GM10847 (cell line): ENCODE measurements around the gene DPP9.

ENCODE experiments used
- POLR2A ChIP-seq: IDR thresholded peaks from 2 replicates; pipeline ENCODE4 v1.6.1; 2011; ENCODE audit not compliant: insufficient read length; ENCODE audit errors: extremely low read depth

The DPP9 gene

DNA sequence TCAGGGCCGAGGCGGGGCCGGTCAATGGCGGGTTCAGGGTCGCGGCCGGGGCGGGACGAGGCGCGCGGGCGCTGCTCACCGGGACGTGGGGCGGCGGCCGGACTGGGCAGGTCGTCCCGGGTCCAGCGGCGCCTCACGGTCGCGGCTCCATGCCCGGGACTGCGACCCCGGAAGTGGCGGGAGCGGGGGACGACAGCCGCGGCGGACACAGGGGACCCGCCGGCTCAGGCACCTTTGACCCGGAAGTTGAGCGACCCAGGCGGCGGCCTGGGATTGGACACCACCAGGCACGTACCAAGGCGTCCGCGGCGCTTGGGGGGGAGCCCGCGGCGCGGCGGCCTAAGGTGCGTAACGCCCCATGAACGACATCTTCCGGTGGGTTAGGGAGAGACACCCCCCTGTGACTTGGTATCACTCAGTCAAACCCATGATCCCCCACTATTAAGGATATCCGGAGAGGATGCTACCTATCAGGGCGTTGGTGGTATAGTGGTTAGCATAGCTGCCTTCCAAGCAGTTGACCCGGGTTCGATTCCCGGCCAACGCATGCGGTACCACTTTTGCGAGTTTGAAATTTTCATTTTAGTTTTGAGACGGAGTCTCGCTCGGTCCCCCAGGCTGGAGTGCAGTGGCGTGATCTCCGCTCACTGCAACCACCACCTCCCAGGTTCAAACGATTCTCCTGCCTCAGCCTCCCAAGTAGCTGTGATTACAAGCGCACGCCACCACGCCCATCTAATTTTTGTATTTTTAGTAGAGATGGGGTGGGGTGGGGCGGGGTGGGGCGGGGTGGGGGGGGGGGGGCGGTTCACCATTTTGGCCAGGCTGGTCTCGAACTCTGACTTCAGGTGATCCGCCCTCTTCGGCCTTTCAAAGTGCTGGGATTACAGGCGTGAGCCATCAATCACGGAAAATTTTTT, at the start of gene DPP9:
DPP9 (minus strand) TSS at position 248 of the 920 bp plus-strand sequence. CDS start 3,936 bp downstream, outside the sequence.
- peak; percentile 51 for TF ChIP-seq POLR2A

GRCh38 chr19:4773047-4773640, 49.5 kb upstream of the DPP9 start:
- no peak for TF ChIP-seq POLR2A

- TF ChIP-seq POLR2A: no peak
Observed at GRCh38 chr19:4772566-4772965, 48.9 kb upstream of the DPP9 start.

DNA sequence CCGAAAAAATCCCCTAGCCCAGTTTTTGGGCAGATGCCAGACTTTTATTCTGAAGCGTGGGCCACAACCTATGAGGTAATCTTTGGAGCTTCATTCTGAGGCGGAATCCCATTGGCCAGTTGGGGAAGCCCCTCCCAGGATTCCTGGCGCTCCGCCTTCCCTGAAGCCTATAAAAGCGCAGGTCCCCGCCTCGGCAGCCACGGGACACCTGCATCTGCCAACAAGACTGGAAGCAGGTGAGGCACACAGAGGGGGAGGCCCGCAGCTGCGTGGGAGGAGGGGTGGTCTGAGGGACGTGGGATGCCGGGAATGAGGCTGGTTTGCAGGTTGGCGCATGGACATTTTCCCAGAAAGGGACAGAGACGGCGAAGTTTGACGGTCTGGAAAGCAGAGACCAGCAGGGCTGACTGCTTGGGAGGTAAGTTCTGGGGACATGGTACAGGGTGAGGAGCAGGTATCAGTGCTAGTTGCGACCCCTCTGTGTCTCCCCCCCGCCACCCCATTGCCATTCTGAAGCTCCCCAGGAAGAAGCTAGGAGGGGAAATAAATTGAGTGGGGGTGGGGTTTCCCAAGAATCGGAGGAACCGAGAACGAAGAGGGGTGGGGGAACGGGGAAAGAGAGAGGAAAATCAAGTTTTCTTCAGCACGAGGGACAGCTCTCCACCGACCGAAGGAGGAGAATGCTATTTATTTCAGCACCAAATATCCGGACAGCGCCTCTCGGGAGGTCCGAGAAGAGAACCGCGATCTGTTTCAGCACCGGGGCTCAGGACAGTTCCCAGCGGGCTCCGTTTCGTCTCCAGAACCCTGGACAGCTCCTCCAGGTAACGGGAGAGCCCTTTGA, 45.5 kb upstream of the DPP9 start:
- TF ChIP-seq POLR2A: no peak

DNA sequence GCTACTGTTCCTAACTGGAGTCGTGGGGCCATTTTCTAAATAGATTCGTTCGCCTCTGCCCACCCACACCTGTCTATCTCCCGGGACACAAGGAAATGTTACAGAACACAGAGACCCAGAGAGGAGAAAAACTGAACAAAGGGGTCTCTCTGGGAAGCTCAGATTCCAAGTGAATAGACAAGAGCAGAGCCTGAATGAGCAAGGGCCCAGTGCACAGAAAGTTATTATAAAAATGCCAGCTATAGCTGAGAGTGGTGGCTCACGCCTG, 40.7 kb upstream of the DPP9 start:
- no peak for TF ChIP-seq POLR2A

DNA sequence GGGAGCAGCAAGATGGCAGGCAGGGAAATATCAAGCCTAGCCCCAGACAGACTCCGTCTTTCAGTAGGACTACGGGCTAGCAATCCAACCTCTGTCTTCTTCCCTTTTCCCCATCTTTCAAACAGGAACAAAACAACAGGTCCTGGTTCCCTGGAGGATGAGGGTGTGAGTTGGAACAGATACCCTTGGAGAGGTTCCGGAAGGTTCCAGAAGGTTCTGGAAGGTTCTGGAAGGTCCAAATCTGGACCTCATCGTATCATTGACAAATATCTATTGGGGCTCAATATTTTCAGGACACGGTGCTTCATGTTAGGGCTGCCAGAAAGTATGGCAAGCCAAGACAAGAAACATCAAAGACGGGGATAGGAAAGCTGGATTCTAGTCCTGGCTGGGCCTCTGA, 39.4 kb upstream of the DPP9 start:
- no peak for TF ChIP-seq POLR2A

DNA sequence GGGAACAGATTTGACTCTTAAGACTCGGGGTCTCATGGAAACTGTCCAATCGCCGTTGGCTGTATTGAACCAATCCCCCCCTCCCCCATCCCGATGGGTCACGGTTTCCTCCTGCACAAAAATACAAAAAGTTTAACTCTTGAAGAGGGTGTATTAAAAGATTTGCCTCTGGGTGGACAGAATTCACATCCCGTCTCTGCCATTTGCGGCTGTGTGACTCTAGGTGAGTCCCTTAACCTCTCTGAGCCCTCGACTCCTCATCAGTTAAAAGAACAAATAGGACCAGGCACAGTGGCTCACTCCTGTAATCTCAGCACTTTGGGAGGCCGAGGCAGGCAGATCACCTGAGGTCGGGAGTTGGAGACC, 36.6 kb upstream of the DPP9 start:
- no peak for TF ChIP-seq POLR2A

DNA sequence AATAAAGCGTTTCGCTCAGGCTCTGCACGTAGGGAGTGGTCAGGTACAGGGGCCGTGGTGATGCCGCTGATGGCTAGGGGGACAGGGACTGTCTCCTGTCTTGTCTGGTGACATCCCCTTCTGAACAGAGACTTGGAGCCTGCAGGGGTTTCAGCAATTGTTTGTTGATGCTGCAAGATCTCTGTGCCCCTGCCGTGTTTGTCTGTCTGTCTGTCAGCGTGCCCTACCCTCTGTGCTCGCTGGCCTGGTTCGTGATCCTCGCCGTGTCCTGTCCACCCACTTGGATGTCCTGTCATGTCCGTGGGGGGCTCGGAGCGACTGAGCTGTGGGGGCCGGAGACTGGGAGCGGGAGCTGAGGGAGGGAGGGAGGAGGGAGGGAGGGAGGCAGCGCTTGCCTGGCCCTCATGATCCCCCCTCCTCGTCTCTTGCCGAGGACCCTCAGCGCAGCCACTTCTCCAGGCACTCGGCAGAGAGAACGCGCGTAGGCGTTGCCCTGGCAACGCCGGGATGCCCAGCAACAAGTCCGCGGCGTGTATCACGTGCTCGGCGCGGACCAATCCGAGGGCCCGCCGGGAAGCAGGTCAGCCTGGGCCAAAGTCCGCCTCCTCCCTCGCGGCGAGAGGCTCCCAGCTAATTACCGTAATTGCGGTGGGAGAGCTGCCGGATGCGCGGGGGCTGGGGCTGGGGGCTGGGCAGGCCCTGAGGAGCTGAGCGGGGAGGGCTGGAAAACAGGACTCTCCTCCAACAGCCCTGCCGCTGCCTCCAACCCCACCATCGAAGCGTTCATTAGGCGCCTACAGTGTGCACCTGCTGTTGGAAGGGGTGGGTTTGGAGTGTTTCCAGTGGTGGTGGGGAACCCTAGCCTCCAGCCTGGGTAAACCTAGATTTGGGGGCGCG, 36.0 kb upstream of the DPP9 start:
- no peak for TF ChIP-seq POLR2A

GRCh38 chr19:4758659-4759058, 35.0 kb upstream of the DPP9 start:
- no peak for TF ChIP-seq POLR2A

DNA sequence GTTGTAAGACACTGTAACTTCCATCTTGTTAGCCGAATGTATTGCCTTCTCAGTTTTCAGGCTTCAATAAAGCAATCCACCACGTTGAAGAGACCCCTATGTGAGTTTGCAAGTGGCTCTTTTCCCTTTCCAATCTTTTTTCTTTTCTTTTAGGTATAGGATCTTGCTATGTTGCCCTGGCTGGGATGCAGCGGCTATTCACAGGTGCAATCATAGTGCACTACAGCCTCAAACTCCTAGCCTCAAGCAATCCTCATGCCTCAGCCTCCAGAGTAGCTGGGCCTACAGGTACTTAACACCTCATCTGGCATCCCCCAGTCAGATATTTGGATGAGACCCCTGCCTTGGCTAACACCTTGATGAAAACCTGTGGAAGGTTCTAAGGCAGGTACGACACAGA, 34.4 kb upstream of the DPP9 start:
- TF ChIP-seq POLR2A: no peak

GRCh38 chr19:4755459-4755858, 31.8 kb upstream of the DPP9 start:
- no peak for TF ChIP-seq POLR2A

DNA sequence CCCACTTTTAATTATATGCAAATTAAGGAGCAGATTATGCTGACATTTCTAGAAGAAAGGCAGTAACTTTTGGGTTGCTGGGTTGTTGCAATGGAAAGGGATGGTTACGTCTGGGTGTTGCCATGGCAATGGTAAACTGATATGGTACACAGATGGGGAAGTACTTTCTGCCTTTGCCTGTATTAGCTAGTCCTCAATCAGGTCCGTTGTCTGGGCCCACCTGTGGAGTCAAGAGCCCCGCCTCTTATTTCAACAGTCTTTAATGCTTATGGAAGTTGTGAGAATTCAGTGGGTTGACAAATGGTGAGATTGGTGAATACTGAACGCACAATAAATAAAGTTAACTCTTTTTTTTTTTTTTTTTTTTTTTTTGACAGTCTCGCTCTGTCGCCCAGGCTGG, 30.6 kb upstream of the DPP9 start:
- TF ChIP-seq POLR2A: no peak

GRCh38 chr19:4749870-4750590, 26.4 kb upstream of the DPP9 start:
- TF ChIP-seq POLR2A: no peak

- no peak for TF ChIP-seq POLR2A
Observed at GRCh38 chr19:4748589-4748988, 24.9 kb upstream of the DPP9 start.

- TF ChIP-seq POLR2A: no peak
Observed at GRCh38 chr19:4748185-4748584, 24.5 kb upstream of the DPP9 start.

DNA sequence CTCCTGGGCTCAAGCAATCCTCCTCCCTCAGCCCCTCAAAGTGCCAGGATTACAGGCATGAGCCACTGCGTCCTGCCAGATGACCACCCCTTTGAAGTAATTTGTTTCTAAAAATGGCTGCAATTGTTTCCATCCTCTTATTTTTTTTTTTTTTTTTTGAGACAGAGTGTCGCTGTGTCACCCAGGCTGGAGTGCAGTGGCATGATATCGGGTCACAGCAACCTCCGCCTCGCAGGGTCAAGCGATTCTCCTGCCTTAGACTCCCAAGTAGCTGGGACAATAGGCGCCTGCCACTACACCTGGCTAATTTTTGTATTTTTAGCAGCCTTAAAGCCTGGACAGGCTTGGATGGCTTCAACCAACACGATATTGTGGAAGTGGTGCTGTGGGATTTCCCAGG, 22.3 kb upstream of the DPP9 start:
- TF ChIP-seq POLR2A: no peak
